Measurements from ENCODE around the gene BICRA. TPM values are rescaled to one million over a fixed set of nuclear protein-coding genes. Genes with fewer than 3 reads are reported as not detected.
"Not testable (repeated sequence)": the region's sequence is repeated elsewhere in the genome, so short reads cannot be mapped to it uniquely, and the experiment has no call there.

BICRA gene
- total and polyA plus RNA-seq, 2 donors (not counting 1 experiment from before 2014, with no cell fraction given): 14.1 to 34.7 TPM

- Histone ChIP-seq H3K27ac (ENCODE audit: low read length in 2 of 2) (no peak overlapping the region), H3K79me2 (ENCODE audit: control insufficient read depth, insufficient read depth, low read length) (peaks cover 95% of the 10 kb centered on the region), H2AFZ (ENCODE audit: insufficient read depth, low read depth, low read length, poor library complexity, severe bottlenecking) (no peak overlapping the region), H3K4me1 (ENCODE audit: control insufficient read depth in 2 of 2, insufficient read depth in 2 of 2, low read length in 2 of 2) (no peaks in the 10 kb centered on the region), H3K36me3 (replicated peaks in 1 of 2; ENCODE audit: control extremely low read depth in 1 of 2, control insufficient read depth in 1 of 2, extremely low read depth in 1 of 2, insufficient read depth in 2 of 2, low read length in 1 of 2) (peaks cover 0 to 3% of the 10 kb centered on the region in 2 experiments), H3K9ac (ENCODE audit: low read length) (no peak overlapping the region), H3K4me3 (ENCODE audit: control extremely low read depth in 1 of 5, extremely low read depth in 1 of 5, insufficient read depth in 1 of 5, low read depth in 2 of 5, low read length in 4 of 5) (no peak overlapping the region), H3K27me3 (replicated peaks in 1 of 4; ENCODE audit: control extremely low read depth in 1 of 4, control insufficient read depth in 3 of 4, insufficient read depth in 4 of 4, low read length in 3 of 4) (no peaks in the 10 kb centered on the region), H3K4me2 (replicated peaks; ENCODE audit: low read depth, low read length, poor library complexity, severe bottlenecking) (no peak overlapping the region), H4K20me1 (ENCODE audit: control insufficient read depth, insufficient read depth, low read length, poor library complexity, severe bottlenecking) (peaks cover 85% of the 10 kb centered on the region), H3K9me3 (ENCODE audit: control extremely low read depth in 1 of 3, control insufficient read depth in 2 of 3, insufficient read depth in 1 of 3, low read length in 2 of 3) (no peaks in the 10 kb centered on the region)
- Mint-ChIP-seq H3K4me3 (no peak overlapping the region), H3K9me3 (ENCODE audit: insufficient read depth) (no peaks in the 10 kb centered on the region), H3K27ac (no peak overlapping the region), H3K4me1 (peaks cover 19% of the 10 kb centered on the region), H3K27me3 (no peaks in the 10 kb centered on the region)
- no peak for DNase-seq
- ATAC-seq (ENCODE audit: low read depth): no peak
- ChIA-PET POLR2A (no interaction called here), CTCF (no interaction called here)
- 100% methylated on average over 7 of the region's 11 CpGs for WGBS (ENCODE audit: insufficient coverage)
- intact Hi-C loops (cut with micrococcal nuclease): no loop called here
- TF ChIP-seq, protein P1, sequence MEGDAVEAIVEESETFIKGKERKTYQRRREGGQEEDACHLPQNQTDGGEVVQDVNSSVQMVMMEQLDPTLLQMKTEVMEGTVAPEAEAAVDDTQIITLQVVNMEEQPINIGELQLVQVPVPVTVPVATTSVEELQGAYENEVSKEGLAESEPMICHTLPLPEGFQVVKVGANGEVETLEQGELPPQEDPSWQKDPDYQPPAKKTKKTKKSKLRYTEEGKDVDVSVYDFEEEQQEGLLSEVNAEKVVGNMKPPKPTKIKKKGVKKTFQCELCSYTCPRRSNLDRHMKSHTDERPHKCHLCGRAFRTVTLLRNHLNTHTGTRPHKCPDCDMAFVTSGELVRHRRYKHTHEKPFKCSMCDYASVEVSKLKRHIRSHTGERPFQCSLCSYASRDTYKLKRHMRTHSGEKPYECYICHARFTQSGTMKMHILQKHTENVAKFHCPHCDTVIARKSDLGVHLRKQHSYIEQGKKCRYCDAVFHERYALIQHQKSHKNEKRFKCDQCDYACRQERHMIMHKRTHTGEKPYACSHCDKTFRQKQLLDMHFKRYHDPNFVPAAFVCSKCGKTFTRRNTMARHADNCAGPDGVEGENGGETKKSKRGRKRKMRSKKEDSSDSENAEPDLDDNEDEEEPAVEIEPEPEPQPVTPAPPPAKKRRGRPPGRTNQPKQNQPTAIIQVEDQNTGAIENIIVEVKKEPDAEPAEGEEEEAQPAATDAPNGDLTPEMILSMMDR (IDR thresholded peaks at IDR 0.05): no peak
- TF ChIP-seq EZH2 (IDR thresholded peaks at IDR 0.05; ENCODE audit: borderline replicate concordance, insufficient read depth, low read depth, low read length, poor library complexity, severe bottlenecking): no peak
Measured at GRCh38 chr19:47633996-47634395, 25.1 kb downstream of the BICRA start.

- intact Hi-C loops (cut with micrococcal nuclease); H3K27me3 Mint-ChIP-seq; CTCF ChIA-PET: not testable (repeated sequence)
Measured at GRCh38 chr19:47635152-47635754, 26.3 kb downstream of the BICRA start.

More at GRCh38 chr19:47635152-47635754, 26.3 kb downstream of the BICRA start:
- not testable (repeated sequence) for H3K4me1 ChIP-seq (ENCODE audit: control insufficient read depth in 2 of 2, insufficient read depth in 2 of 2, low read length in 2 of 2); H3K9me3 Mint-ChIP-seq (ENCODE audit: insufficient read depth); H2AFZ ChIP-seq (ENCODE audit: insufficient read depth, low read depth, low read length, poor library complexity, severe bottlenecking); H3K9ac ChIP-seq (ENCODE audit: low read length); H3K27me3 ChIP-seq (replicated peaks in 1 of 4; ENCODE audit: control extremely low read depth in 1 of 4, control insufficient read depth in 3 of 4, insufficient read depth in 4 of 4, low read length in 3 of 4); H3K4me3 ChIP-seq (ENCODE audit: control extremely low read depth in 1 of 5, extremely low read depth in 1 of 5, insufficient read depth in 1 of 5, low read depth in 2 of 5, low read length in 4 of 5); H3K4me3 Mint-ChIP-seq; ATAC-seq (ENCODE audit: low read depth); H3K9me3 ChIP-seq (ENCODE audit: control extremely low read depth in 1 of 3, control insufficient read depth in 2 of 3, insufficient read depth in 1 of 3, low read length in 2 of 3); DNase-seq; H3K27ac ChIP-seq (ENCODE audit: low read length in 2 of 2); H3K4me2 ChIP-seq (replicated peaks; ENCODE audit: low read depth, low read length, poor library complexity, severe bottlenecking); H3K36me3 ChIP-seq (replicated peaks in 1 of 2; ENCODE audit: control extremely low read depth in 1 of 2, control insufficient read depth in 1 of 2, extremely low read depth in 1 of 2, insufficient read depth in 2 of 2, low read length in 1 of 2); H3K27ac Mint-ChIP-seq
- peaks cover 13% of the 10 kb centered on the region for H3K4me1 Mint-ChIP-seq
- 67% methylated on average over 3 of the region's 6 CpGs for WGBS (ENCODE audit: insufficient coverage)
- POLR2A ChIA-PET: interaction anchor here (0.7 kb wide), 2 partner anchors 633 to 1033 kb away, joined by 3 read pairs; no protein-coding TSS in a partner anchor
- Histone ChIP-seq H4K20me1 (ENCODE audit: control insufficient read depth, insufficient read depth, low read length, poor library complexity, severe bottlenecking) (peaks cover 83% of the 10 kb centered on the region), H3K79me2 (ENCODE audit: control insufficient read depth, insufficient read depth, low read length) (peaks cover 95% of the 10 kb centered on the region)
